GM19035 (cell line): ENCODE measurements around the gene MAGEE2.
"Not testable (repeated sequence)": the region's sequence is repeated elsewhere in the genome, so short reads cannot be mapped to it uniquely, and the experiment has no call there.

ENCODE experiments used
- ATAC-seq: cut with Tn5 transposase; IDR thresholded peaks from one replicate; pipeline ENCODE4 v1.9.1; 2021; ENCODE audit not compliant: unreplicated experiment

MAGEE2 gene

GRCh38 chrX:75784680-75785491, at the start of gene MAGEE2:
Gene MAGEE2 (minus strand): TSS chrX:75785254. CDS start chrX:75785051, 203 bp downstream.
- no peak for ATAC-seq

GRCh38 chrX:75786290-75786689, 1.2 kb upstream of the MAGEE2 start:
- ATAC-seq = no peak

GRCh38 chrX:75781611-75782010, 3.4 kb downstream of the MAGEE2 start:
- ATAC-seq = no peak

GRCh38 chrX:75768063-75768462, 17.0 kb downstream of the MAGEE2 start:
- ATAC-seq = not testable (repeated sequence)

- no peak for ATAC-seq
Observed at GRCh38 chrX:75748431-75748830, 36.6 kb downstream of the MAGEE2 start.

- ATAC-seq = peak; percentile 87
Observed at GRCh38 chrX:75746891-75747639, 38.0 kb downstream of the MAGEE2 start.
